H1 (cell line): ENCODE measurements around the gene HS1BP3. TPM values are rescaled to one million over a fixed set of nuclear protein-coding genes. Genes with fewer than 3 reads are reported as not detected.

Experiments used
- BCL11A ChIP-seq, 2 experiments: IDR thresholded peaks; one replicate each; pipeline ENCODE4 v1.6.1; 2011; ENCODE audit warnings: low read depth in 2 of 2, low read length in 2 of 2, mild to moderate bottlenecking in 2 of 2
- CHD1 ChIP-seq: IDR thresholded peaks from 2 replicates; pipeline ENCODE4 v1.6.1; 2012; ENCODE audit warnings: low read depth, low read length, improper control_type of control experiment
- EZH2 ChIP-seq: fragments of 200-600 bp; sonication (generic); IDR thresholded peaks from 2 replicates; pipeline ENCODE4 v1.7.1; 2012; ENCODE audit warnings: low read depth, mild to moderate bottlenecking, moderate library complexity, low read length, inconsistent platforms; ENCODE audit not compliant: severe bottlenecking
- HDAC6 ChIP-seq: IDR thresholded peaks from one replicate; pipeline ENCODE4 v1.7.1; 2012; ENCODE audit warnings: low read depth, mild to moderate bottlenecking, inconsistent platforms, low read length, moderate library complexity
- JUND ChIP-seq: IDR thresholded peaks from 2 replicates; pipeline ENCODE4 v1.6.1; 2011; ENCODE audit warnings: mild to moderate bottlenecking, improper control_type of control experiment, low read length
- KDM4A ChIP-seq: IDR thresholded peaks from one replicate; pipeline ENCODE4 v1.7.1; 2012; ENCODE audit warnings: low read depth, mild to moderate bottlenecking, moderate library complexity, low read length, inconsistent platforms; ENCODE audit not compliant: severe bottlenecking
- RXRA ChIP-seq: IDR thresholded peaks from 2 replicates; pipeline ENCODE4 v1.6.1; 2011; ENCODE audit warnings: low read depth, mild to moderate bottlenecking, low read length, moderate library complexity; ENCODE audit not compliant: insufficient read depth
- SUZ12 ChIP-seq: fragments of 200-600 bp; sonication (generic); IDR thresholded peaks from 2 replicates; pipeline ENCODE4 v1.6.1; 2012; ENCODE audit warnings: mild to moderate bottlenecking, inconsistent platforms, low read length, moderate library complexity, mixed read lengths
- TEAD4 ChIP-seq: IDR thresholded peaks from 2 replicates; pipeline ENCODE4 v1.6.1; 2012; ENCODE audit warnings: low read depth, low read length, inconsistent platforms, mixed read lengths
- polyA plus RNA-seq, 7 experiments: library from polyadenylated mRNA; depleted of rRNA in 3 of 7; stranded (reverse) in 5 of 7; unstranded in 2 of 7; fragments of >200 nt in 5 of 7; fragments of 200-250 nt in 2 of 7; gene quantifications; 1 replicate in 5 of 7; 2 replicates in 1 of 7; 4 replicates in 1 of 7; pipeline versions ENCODE4 v1.2.1 to v1.2.3, GENCODE V29; 2011 to 2013; ENCODE audit warnings: missing spikeins in 2 of 7, mixed read lengths in 2 of 7
- total RNA-seq: library from RNA; stranded (reverse); fragmentation: NEBNext Ultra II Directional; extraction: Animal tissue kit (Norgen Biotek cat#: 25700); gene quantifications from 2 replicates; pipeline ENCODE4 v1.2.1, GENCODE V29; 2021
- TF ChIP-seq, protein P1 (sequence below): IDR thresholded peaks from 2 replicates; pipeline ENCODE4 v1.6.1; 2011; ENCODE audit warnings: low read depth, mild to moderate bottlenecking, low read length; ENCODE audit not compliant: insufficient read depth

Gene HS1BP3
- total and polyA plus RNA-seq, 2 of the 8 experiments (the other 6 are each of a cell fraction or from before 2014, with no cell fraction given): 11.1 to 11.3 TPM

DNA sequence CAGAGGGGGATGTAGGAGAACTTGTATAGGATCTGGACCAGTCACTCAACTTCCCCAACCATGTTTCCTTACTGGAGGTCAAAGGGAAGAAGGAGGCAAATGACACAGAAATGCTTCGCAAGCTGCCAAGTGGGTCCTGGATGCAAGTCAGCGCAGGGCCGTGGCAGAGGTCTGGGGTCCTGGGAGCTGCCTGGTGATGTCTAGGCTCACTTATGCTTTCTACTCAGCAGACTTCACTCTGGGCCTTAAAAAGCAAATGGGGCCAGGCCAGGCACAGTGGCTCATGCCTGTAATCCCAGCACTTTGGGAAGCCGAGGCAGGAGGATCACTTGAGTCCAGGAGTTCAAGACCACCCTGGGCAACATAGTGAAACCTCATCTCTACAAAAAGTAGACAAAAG lies 19.9 kb downstream of the HS1BP3 start (continued):
- TF ChIP-seq, protein P1, sequence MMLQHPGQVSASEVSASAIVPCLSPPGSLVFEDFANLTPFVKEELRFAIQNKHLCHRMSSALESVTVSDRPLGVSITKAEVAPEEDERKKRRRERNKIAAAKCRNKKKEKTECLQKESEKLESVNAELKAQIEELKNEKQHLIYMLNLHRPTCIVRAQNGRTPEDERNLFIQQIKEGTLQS: no peak
- no peak for TF ChIP-seq JUND
- TF ChIP-seq SUZ12: no peak
- TF ChIP-seq EZH2: no peak
- TF ChIP-seq RXRA: no peak
- no peak for TF ChIP-seq HDAC6
- TF ChIP-seq KDM4A: no peak
- no peak for TF ChIP-seq BCL11A (IDR thresholded peaks at IDR 0.05; ENCODE audit: low read depth in 2 of 2, low read length in 2 of 2)
- no peak for TF ChIP-seq TEAD4
- no peak for TF ChIP-seq CHD1
